Ishikawa (cell line): Measurements from ENCODE around the gene SURF6.

Source experiments
- EGR1 ChIP-seq: IDR thresholded peaks from 2 replicates; pipeline ENCODE4 v1.6.1; 2012
- EP300 ChIP-seq: IDR thresholded peaks from 2 replicates; pipeline ENCODE4 v1.6.1; 2012; ENCODE audit warnings: borderline replicate concordance
- REST ChIP-seq: IDR thresholded peaks from 2 replicates; pipeline ENCODE4 v1.6.1; 2012; ENCODE audit warnings: low read depth, mild to moderate bottlenecking

GRCh38 chr9:133339641-133340040, 3.7 kb upstream of the SURF6 start:
- TF ChIP-seq REST (no peak), EGR1 (no peak), EP300 (no peak)
